Osteocyte (in vitro differentiated cells): ENCODE results near the gene MBP. TPM values are rescaled to one million over a fixed set of nuclear protein-coding genes. Genes with fewer than 3 reads are reported as not detected.

ENCODE experiments used
- DNase-seq: peaks from one replicate; pipeline ENCODE4 v3.0.0; 2021; ENCODE audit warnings: mixed read lengths; ENCODE audit not compliant: unreplicated experiment; ENCODE audit errors: extremely low spot score
- H3K27ac Mint-ChIP-seq: one replicate; pipeline ENCODE4 v1.8.0; 2021; ENCODE audit warnings: mild to moderate bottlenecking, mixed read lengths; ENCODE audit not compliant: unreplicated experiment
- H3K27me3 Mint-ChIP-seq: one replicate; pipeline ENCODE4 v1.8.0; 2021; ENCODE audit warnings: mixed read lengths; ENCODE audit not compliant: unreplicated experiment
- H3K36me3 Mint-ChIP-seq: one replicate; pipeline ENCODE4 v1.8.0; 2021; ENCODE audit warnings: mixed read lengths; ENCODE audit not compliant: unreplicated experiment
- H3K4me1 Mint-ChIP-seq: one replicate; pipeline ENCODE4 v1.8.0; 2021; ENCODE audit warnings: mixed read lengths; ENCODE audit not compliant: unreplicated experiment
- H3K4me3 Mint-ChIP-seq: one replicate; pipeline ENCODE4 v1.8.0; 2021; ENCODE audit warnings: mild to moderate bottlenecking, moderate library complexity, mixed read lengths; ENCODE audit not compliant: unreplicated experiment
- H3K9me3 Mint-ChIP-seq: one replicate; pipeline ENCODE4 v1.8.0; 2021; ENCODE audit warnings: mixed read lengths; ENCODE audit not compliant: unreplicated experiment
- CTCF ChIP-seq: fragments of 200-600 bp; sonication (generic); IDR thresholded peaks from 2 replicates; pipeline ENCODE4 v1.5.0; 2021; ENCODE audit warnings: antibody characterized with exemption, mild to moderate bottlenecking, moderate library complexity
- total RNA-seq: library from RNA; stranded (reverse); gene quantifications from 2 replicates; pipeline ENCODE4 v1.2.1, GENCODE V29; 2021

MBP gene
- total RNA-seq, 1 donor from 2014 or later = 18.6 TPM

- Mint-ChIP-seq H3K36me3 (peaks cover 13% of the 10 kb centered on the region), H3K27ac (no peak overlapping the region), H3K9me3 (no peaks in the 10 kb centered on the region), H3K4me1 (peaks cover 4% of the 10 kb centered on the region), H3K27me3 (no peaks in the 10 kb centered on the region), H3K4me3 (no peak overlapping the region)
- no peak for TF ChIP-seq CTCF
- DNase-seq = peak; percentile 27
These were observed 150.5 kb downstream of the MBP start for GRCh38 chr18:76982038-76982437.

- no peaks in the 10 kb centered on the region for H3K27me3 Mint-ChIP-seq
- no peaks in the 10 kb centered on the region for H3K9me3 Mint-ChIP-seq
- H3K4me3 Mint-ChIP-seq = no peak overlapping the region
- peaks cover 4% of the 10 kb centered on the region for H3K4me1 Mint-ChIP-seq
- TF ChIP-seq CTCF = no peak
- peak; percentile 72 for DNase-seq
- peaks cover 13% of the 10 kb centered on the region for H3K36me3 Mint-ChIP-seq
- H3K27ac Mint-ChIP-seq = no peak overlapping the region
These were observed 151.1 kb downstream of the MBP start for GRCh38 chr18:76981396-76981968.

GRCh38 chr18:76980663-76981395 lies 151.8 kb downstream of the MBP start:
- H3K27me3 Mint-ChIP-seq = no peaks in the 10 kb centered on the region
- DNase-seq = peak; percentile 59
- H3K4me3 Mint-ChIP-seq = no peak overlapping the region

GRCh38 chr18:76979906-76980305 lies 152.7 kb downstream of the MBP start:
- peaks cover 13% of the 10 kb centered on the region for H3K36me3 Mint-ChIP-seq
- peak; percentile 64 for DNase-seq
- peaks cover 4% of the 10 kb centered on the region for H3K4me1 Mint-ChIP-seq
- no peaks in the 10 kb centered on the region for H3K9me3 Mint-ChIP-seq
- no peaks in the 10 kb centered on the region for H3K27me3 Mint-ChIP-seq
- no peak overlapping the region for H3K4me3 Mint-ChIP-seq
- no peak for TF ChIP-seq CTCF
- H3K27ac Mint-ChIP-seq = no peak overlapping the region

More at GRCh38 chr18:76980663-76981395, 151.8 kb downstream of the MBP start:
- H3K4me1 Mint-ChIP-seq = peaks cover 4% of the 10 kb centered on the region
- TF ChIP-seq CTCF = no peak
- H3K9me3 Mint-ChIP-seq = no peaks in the 10 kb centered on the region
- H3K27ac Mint-ChIP-seq = no peak overlapping the region
- H3K36me3 Mint-ChIP-seq = peaks cover 13% of the 10 kb centered on the region

- no peak for TF ChIP-seq CTCF
- Mint-ChIP-seq H3K4me3 (no peak overlapping the region), H3K4me1 (peaks cover 4% of the 10 kb centered on the region)
These were observed 153.4 kb downstream of the MBP start for GRCh38 chr18:76979111-76979751.

More at GRCh38 chr18:76979111-76979751, 153.4 kb downstream of the MBP start:
- no peak overlapping the region for H3K27ac Mint-ChIP-seq
- H3K27me3 Mint-ChIP-seq = no peaks in the 10 kb centered on the region
- H3K36me3 Mint-ChIP-seq = peaks cover 13% of the 10 kb centered on the region
- no peaks in the 10 kb centered on the region for H3K9me3 Mint-ChIP-seq
- peak; percentile 71 for DNase-seq
